DND-41 (cell line): ENCODE data around the gene UST.

ENCODE experiments used
- ATAC-seq: fragments of 200-7000 bp; cut with Tn5 transposase; 3 replicates; pipeline ENCODE4 v1.9.1; 2021; ENCODE audit warnings: low read depth; ENCODE audit not compliant: insufficient read depth
- DNase-seq: peaks from one replicate; pipeline ENCODE4 v3.0.0-alpha.2; 2020
- H2AFZ ChIP-seq: 2 replicates; pipeline ENCODE4 v1.6.0; 2012; ENCODE audit warnings: low read depth, low read length
- H3K27ac ChIP-seq: 2 replicates; pipeline ENCODE4 v1.5.1; 2012; ENCODE audit warnings: low read length, inconsistent platforms
- H3K27me3 ChIP-seq: fragments of 200-600 bp; sonication (generic); 2 replicates; pipeline ENCODE4 v1.6.0; 2012; ENCODE audit warnings: low read length, mild to moderate bottlenecking, inconsistent platforms; ENCODE audit not compliant: insufficient read depth, poor library complexity
- H3K36me3 ChIP-seq: 2 replicates; pipeline ENCODE4 v1.5.1; 2012; ENCODE audit warnings: low read length, inconsistent platforms; ENCODE audit not compliant: insufficient read depth
- H3K4me1 ChIP-seq: 2 replicates; pipeline ENCODE4 v1.5.1; 2012; ENCODE audit warnings: mild to moderate bottlenecking, low read length; ENCODE audit not compliant: insufficient read depth
- H3K4me2 ChIP-seq: 2 replicates; pipeline ENCODE4 v1.6.0; 2012; ENCODE audit warnings: mild to moderate bottlenecking, moderate library complexity, low read length, inconsistent platforms; ENCODE audit not compliant: insufficient read depth
- H3K4me3 ChIP-seq, 2 experiments: fragments of 200-600 bp in 1 of 2; shearing (Covaris generic) in 1 of 2; 2 replicates each; pipeline ENCODE4 v1.5.1; 2012 to 2016; ENCODE audit warnings: inconsistent platforms in 2 of 2, low read length in 2 of 2, mild to moderate bottlenecking in 2 of 2, low read depth in 1 of 2, moderate library complexity in 1 of 2
- H3K79me2 ChIP-seq: 2 replicates; pipeline ENCODE4 v1.6.0; 2012; ENCODE audit warnings: low read length, inconsistent platforms; ENCODE audit not compliant: insufficient read depth
- H3K9ac ChIP-seq: 2 replicates; pipeline ENCODE4 v1.6.0; 2012; ENCODE audit warnings: low read depth, mild to moderate bottlenecking, inconsistent platforms, low read length, moderate library complexity
- H3K9me3 ChIP-seq: 2 replicates; pipeline ENCODE4 v1.5.1; 2012; ENCODE audit warnings: low read length, moderate library complexity, mild to moderate bottlenecking, inconsistent platforms; ENCODE audit not compliant: insufficient read depth, severe bottlenecking
- H4K20me1 ChIP-seq: 2 replicates; pipeline ENCODE4 v1.6.0; 2012; ENCODE audit warnings: low read length; ENCODE audit not compliant: insufficient read depth
- CTCF ChIP-seq: IDR thresholded peaks from 2 replicates; pipeline ENCODE4 v1.5.1; 2012; ENCODE audit warnings: borderline replicate concordance, low read length, moderate library complexity, mild to moderate bottlenecking; ENCODE audit not compliant: poor library complexity, severe bottlenecking; ENCODE audit errors: extremely low read depth
- EZH2 ChIP-seq: IDR thresholded peaks from 3 replicates; pipeline ENCODE4 v1.6.1; 2012; ENCODE audit warnings: borderline replicate concordance, low read depth, mild to moderate bottlenecking, moderate library complexity, low read length, inconsistent platforms; ENCODE audit not compliant: severe bottlenecking

UST gene

GRCh38 chr6:148868901-148869300, 122.1 kb downstream of the UST start:
- no peak overlapping the region for H3K9ac ChIP-seq
- H2AFZ ChIP-seq: no peak overlapping the region
- H3K27me3 ChIP-seq: no peaks in the 10 kb centered on the region
- no peak overlapping the region for H3K4me2 ChIP-seq
- H3K36me3 ChIP-seq: no peaks in the 10 kb centered on the region
- no peaks in the 10 kb centered on the region for H3K79me2 ChIP-seq
- H3K4me3 ChIP-seq: no peak overlapping the region
- H3K9me3 ChIP-seq: no peaks in the 10 kb centered on the region
- peaks cover 3% of the 10 kb centered on the region; the same call in 1 of the 2 replicates for H3K4me1 ChIP-seq
- peaks cover 7% of the 10 kb centered on the region; the same call in 1 of the 2 replicates for H4K20me1 ChIP-seq
- no peak overlapping the region for H3K27ac ChIP-seq
- no peak for DNase-seq
- TF ChIP-seq EZH2 (no peak), CTCF (no peak)
- no peak for ATAC-seq

GRCh38 chr6:148869585-148869984, 122.8 kb downstream of the UST start:
- Histone ChIP-seq H4K20me1 (peaks cover 7% of the 10 kb centered on the region; the same call in 1 of the 2 replicates), H3K4me1 (peaks cover 3% of the 10 kb centered on the region; the same call in 1 of the 2 replicates), H3K79me2 (no peaks in the 10 kb centered on the region), H3K27me3 (no peaks in the 10 kb centered on the region), H3K27ac (no peak overlapping the region), H2AFZ (no peak overlapping the region), H3K9me3 (no peaks in the 10 kb centered on the region), H3K4me2 (no peak overlapping the region), H3K4me3 (no peak overlapping the region), H3K9ac (no peak overlapping the region), H3K36me3 (no peaks in the 10 kb centered on the region)
- DNase-seq (no peak), ATAC-seq (no peak)
- TF ChIP-seq EZH2: no peak
- TF ChIP-seq CTCF: no peak

- Histone ChIP-seq H3K27ac (no peak overlapping the region), H3K27me3 (no peaks in the 10 kb centered on the region), H3K9ac (no peak overlapping the region), H3K79me2 (no peaks in the 10 kb centered on the region), H3K9me3 (no peaks in the 10 kb centered on the region), H3K36me3 (no peaks in the 10 kb centered on the region), H2AFZ (no peak overlapping the region), H3K4me2 (no peak overlapping the region), H3K4me1 (peaks cover 3% of the 10 kb centered on the region; the same call in 1 of the 2 replicates), H3K4me3 (no peak overlapping the region), H4K20me1 (peaks cover 7% of the 10 kb centered on the region; the same call in 1 of the 2 replicates)
- ATAC-seq: no peak
- TF ChIP-seq EZH2 (no peak), CTCF (no peak)
- DNase-seq: no peak
Measured at GRCh38 chr6:148873154-148873553, 126.3 kb downstream of the UST start.

- no peak for DNase-seq
- H3K79me2 ChIP-seq: no peaks in the 10 kb centered on the region
- no peak overlapping the region for H3K4me3 ChIP-seq
- H3K4me2 ChIP-seq: no peak overlapping the region
- ATAC-seq: no peak
- H3K27ac ChIP-seq: no peak overlapping the region
- H3K9me3 ChIP-seq: no peaks in the 10 kb centered on the region
- peaks cover 3% of the 10 kb centered on the region; the same call in 1 of the 2 replicates for H3K4me1 ChIP-seq
- H3K36me3 ChIP-seq: no peaks in the 10 kb centered on the region
- TF ChIP-seq CTCF (no peak), EZH2 (no peak)
- no peaks in the 10 kb centered on the region for H3K27me3 ChIP-seq
- H3K9ac ChIP-seq: no peak overlapping the region
- H4K20me1 ChIP-seq: peaks cover 7% of the 10 kb centered on the region; the same call in 1 of the 2 replicates
- H2AFZ ChIP-seq: no peak overlapping the region
Measured at GRCh38 chr6:148873868-148874267, 127.0 kb downstream of the UST start.
